Body of pancreas (tissue), 4 donors: ENCODE measurements around the gene KIF13A.

Experiments used
- CTCF ChIP-seq, 7 experiments: fragments of 450-650 bp in 4 of 7; fragments of 200-600 bp in 3 of 7; sonication (generic) in 3 of 7; IDR thresholded peaks; one replicate each; pipeline ENCODE4 v1.5.1; 2016 to 2019; ENCODE audit warnings: antibody characterized with exemption in 7 of 7
- POLR2A ChIP-seq, 3 donors: fragments of 450-650 bp; IDR thresholded peaks; one replicate each; pipeline ENCODE4 v1.6.1; 2016; ENCODE audit warnings: antibody characterized with exemption in 3 of 3, mild to moderate bottlenecking in 2 of 3

GRCh38 chr6:17967668-17968518 is 19.5 kb downstream of the KIF13A start:
- no peak for TF ChIP-seq POLR2A (IDR thresholded peaks at IDR 0.05)
- TF ChIP-seq CTCF (IDR thresholded peaks at IDR 0.05) = no peak
